Amniotic epithelial cell (primary cell): Measurements from ENCODE around the gene PUS10.
"Not testable (repeated sequence)": the region's sequence is repeated elsewhere in the genome, so short reads cannot be mapped to it uniquely, and the experiment has no call there.

Experiments used
- DNase-seq: peaks from one replicate; pipeline ENCODE4 v3.0.0-alpha.2; 2010; ENCODE audit warnings: low read depth

The PUS10 gene

GRCh38 chr2:61017556-61018317 is at the start of gene PUS10, which contains the start of gene PEX13:
PUS10 (minus strand) TSS chr2:61018255; CDS start chr2:61011890, 6,365 bp downstream.
PEX13 (plus strand) TSS chr2:61017720; CDS start chr2:61017760, 40 bp downstream.
- peak; percentile 69 for DNase-seq

DNA sequence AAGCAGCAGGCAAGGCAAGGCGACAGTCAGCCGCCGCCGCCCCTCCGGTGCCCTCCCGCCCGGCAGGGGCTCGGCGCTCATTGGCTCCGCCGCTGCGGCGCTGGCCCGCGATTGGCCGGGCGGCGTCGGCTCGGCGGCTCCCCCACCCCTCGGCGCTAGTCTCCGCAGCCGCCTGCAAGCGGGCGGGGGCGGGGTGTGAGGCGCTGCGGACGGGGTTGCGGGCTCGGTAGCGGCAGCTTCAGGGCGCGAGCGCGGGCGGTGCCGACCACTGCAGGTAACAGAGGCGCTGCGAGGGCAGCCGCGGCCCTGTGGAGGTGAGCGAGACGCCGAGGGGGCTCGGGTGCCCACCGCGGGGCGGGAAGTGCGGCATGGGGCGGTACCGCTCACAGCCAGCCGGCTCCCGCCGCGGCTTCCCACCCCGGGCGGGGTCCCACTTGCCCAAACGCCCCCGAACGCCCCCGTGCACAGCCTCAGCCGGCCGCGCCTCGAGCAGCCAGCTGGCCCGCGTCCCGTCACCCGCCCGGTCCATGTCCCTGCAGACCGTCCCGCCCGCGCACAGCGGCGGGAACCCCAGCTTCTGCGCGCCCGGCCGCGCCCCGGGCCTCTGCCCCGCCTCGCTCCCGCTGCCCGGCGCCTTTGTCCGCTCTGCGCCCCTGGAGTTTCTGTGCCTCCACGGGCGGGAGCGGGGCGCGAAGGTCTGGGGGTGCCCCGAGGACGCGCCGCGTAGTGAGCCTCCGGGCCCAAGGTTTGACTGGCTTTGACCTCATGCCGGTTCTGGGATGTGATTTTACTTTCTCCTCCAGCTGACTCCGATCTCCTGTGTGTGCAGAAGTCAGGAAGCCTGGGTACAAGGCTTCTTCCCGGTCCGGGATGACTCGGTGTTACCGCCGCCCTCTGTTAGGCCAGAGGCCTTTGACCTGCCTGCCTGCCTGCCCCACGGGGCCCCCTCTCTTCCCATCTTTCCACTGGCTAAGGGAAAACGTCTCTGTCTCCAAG is 48.0 kb upstream of the PUS10 start, which contains the start of gene SANBR:
SANBR (plus strand) TSS at position 158 of the 996 bp plus-strand sequence. CDS start 4,480 bp downstream, outside the sequence.
- peak; percentile 61 for DNase-seq

GRCh38 chr2:61059382-61059781 is 41.3 kb upstream of the PUS10 start:
- DNase-seq, result no peak

DNA sequence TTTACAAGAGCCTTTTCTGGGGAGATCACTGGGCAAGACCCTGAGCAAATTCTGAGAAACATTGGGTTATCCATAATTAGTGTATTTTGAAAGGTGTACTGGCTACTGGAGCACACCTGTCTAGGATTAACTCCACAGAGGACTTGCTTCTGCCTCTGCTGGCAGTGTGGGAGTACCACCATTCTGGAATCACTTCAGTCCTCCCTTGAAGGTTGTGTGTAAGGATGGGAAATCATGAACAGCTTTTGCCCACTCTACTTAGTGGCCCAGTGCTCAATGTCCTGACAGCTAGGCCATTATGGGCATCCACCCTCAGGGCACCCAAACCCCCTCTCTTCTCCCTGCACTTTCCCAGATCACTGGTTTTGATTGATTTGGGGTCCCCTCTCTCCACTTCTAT is 39.5 kb upstream of the PUS10 start:
- DNase-seq, result no peak

DNA sequence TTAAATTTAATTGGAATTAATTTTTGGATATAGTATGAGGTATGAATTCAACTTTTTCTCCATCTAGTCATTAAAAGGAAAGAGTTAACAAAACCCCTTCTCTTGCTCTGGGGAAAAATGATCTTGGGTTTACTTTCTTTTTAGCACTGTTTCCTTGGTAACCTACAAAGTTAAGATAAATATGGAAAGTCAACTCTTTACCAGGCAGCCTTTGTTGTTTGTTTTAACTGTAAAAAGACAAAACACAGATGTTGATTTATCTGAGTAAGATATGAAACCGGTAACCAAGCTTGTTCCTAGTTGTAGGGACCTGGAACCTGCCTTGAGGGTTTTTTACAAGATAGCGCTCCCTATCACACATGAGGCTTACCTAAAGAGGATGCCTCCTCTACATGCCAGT is 37.5 kb upstream of the PUS10 start:
- DNase-seq, result no peak

GRCh38 chr2:61045999-61046398 is 27.9 kb upstream of the PUS10 start:
- peak; percentile 55 for DNase-seq

- no peak for DNase-seq
Observed at GRCh38 chr2:61045226-61045625, 27.2 kb upstream of the PUS10 start.

GRCh38 chr2:61044636-61045035 is 26.6 kb upstream of the PUS10 start:
- no peak for DNase-seq

- no peak for DNase-seq
Observed at GRCh38 chr2:61042807-61043206, 24.8 kb upstream of the PUS10 start.

- DNase-seq, result not testable (repeated sequence)
Observed at GRCh38 chr2:61036643-61037042, 18.6 kb upstream of the PUS10 start.

DNA sequence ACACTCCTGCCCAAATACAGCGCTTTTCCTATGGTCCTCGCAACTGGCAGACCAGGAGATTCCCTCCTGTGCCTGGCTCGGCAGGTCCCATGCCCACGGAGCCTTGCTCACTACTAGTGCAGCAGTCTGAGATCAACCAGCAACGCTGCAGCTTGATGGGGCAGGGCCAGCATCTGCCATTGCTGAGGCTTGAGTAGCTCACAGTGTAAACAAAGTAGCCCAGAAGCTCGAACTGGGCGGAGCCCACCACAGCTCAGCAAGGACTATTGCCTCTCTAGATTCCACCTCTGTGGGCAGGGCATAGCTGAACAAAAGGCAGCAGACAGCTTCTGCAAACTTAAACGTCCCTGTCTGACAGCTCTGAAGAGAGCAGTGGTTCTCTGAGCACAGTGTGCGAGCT is 16.5 kb upstream of the PUS10 start:
- not testable (repeated sequence) for DNase-seq

DNA sequence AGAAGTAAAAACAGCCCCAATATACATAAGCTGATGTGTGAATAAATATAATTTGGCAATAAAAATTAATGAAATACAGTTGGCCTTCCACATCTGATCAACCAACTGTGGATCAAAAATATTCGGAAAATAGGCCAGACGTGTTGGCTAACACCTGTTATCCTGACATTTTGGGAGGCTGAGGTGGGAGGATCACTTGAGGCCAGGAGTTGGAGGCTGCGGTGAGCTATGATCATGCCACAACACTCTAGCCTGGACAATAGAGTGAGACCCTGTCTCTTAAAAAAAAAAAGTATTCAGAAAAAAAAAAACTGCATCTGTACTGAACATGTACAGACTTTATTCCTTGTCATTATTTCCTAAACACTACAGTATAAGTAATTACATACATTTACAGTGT is 11.5 kb upstream of the PUS10 start:
- DNase-seq, result no peak

GRCh38 chr2:61023670-61024069 is 5.6 kb upstream of the PUS10 start:
- DNase-seq, result no peak

- no peak for DNase-seq
Observed at GRCh38 chr2:61021228-61021660, 3.2 kb upstream of the PUS10 start.

DNA sequence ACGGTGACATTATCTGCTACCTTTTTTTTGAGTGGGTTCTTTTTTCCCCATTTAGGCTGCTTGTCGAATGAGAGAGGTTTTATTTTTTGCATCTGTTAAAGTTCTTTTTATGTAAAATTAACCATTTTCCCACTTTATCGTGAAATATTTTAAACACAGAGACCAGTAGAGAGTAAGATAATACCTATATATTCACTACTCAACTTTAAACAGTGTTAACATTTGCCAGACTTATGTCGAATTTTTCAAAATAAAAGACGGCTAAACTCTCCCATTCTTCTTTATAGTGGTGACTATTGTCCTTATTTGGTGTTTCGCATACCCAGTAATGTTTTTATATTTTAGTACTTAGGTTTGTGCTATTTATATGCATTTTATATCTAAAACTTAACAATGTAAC is 743 bp upstream of the PUS10 start:
- no peak for DNase-seq

DNA sequence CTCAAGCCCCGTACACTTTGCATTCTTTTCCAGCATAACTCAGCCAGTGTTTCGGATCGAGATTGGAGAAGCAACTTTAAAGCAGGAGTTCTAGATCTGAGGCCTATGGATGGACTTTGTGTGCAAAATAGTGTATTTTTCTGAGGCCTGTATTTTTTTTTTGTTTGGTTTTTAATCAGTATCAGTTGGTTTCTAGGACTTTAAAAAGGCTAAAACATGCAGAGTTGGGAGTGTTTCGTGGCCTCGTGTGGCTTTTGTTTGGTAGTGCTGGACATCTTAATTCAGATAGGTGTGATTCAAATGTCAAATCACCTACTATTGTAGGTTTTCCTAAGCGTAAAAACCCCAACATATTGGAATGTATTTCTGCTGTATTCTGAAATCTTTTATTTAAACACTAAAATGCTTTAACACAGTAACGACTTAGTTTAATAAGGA is 282 bp upstream of the PUS10 start:
- DNase-seq, result peak; percentile 72

DNA sequence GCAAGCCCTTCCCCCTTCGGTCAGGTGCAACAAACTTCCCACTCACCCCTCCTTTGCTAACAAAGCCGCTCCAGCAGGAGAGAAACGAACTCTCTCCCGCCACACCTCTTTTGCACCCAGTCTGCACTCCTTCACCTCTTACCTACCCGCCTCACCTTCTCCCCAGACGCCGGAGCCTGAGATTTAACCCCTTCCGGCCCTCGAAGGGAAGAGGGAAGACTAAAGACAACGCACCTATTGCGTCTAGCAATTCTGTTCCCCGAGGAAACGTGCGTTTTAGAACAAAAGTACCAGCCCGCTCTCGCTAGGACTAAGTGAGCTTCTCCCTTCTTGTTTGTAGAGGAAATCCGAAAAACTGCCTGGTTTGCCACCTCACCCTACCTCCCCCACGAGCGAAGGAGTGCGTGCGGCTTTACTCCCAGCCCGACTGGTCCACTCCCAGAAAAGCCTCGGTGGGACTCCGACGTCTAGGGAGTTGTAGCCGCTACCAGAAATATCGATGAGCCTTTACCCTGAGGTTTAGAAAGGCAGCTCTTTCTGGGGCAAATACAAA is 976 bp downstream of the PUS10 start:
- DNase-seq, result peak; percentile 77

GRCh38 chr2:61016392-61017002 is 1.6 kb downstream of the PUS10 start:
- DNase-seq, result no peak

DNA sequence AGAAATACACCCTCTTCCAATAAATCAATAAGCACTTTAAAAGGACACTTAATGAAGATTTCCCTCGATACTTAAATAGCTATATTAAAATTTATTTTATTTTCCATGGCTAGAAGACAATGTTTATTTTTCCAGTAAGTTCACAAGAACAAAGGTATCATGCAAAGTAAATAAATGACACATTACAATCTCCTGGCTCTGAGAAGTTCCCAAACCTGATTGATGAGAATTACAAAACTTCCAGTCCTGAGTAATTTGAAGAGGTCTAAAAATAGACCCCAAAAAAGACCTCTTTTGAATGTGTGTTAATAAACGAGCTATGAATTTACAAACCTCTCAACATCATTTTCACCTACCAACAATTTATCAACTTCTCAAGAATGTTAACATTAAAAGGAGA is 2.1 kb downstream of the PUS10 start:
- DNase-seq, result no peak

DNA sequence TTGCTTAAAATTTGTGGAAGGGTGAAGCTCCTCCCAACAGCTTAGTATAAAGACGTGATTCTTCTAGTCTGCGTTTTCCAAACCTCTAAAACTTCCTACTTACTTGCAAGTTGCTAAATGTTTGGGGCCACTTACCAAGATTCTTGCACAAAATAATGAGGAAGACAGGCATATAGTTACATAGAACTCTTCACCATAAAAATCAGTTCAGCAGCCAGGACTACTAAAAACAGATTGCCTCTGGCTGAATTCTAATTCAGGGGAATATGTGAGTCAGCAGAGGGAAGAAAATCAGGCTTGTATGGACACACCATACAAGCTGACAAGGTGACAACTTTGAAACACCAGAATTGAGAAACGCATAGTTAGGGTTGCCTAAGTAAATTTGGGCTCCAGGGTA is 3.3 kb downstream of the PUS10 start:
- no peak for DNase-seq

- DNase-seq, result no peak
Observed at GRCh38 chr2:61013382-61013781, 4.7 kb downstream of the PUS10 start.

- peak; percentile 81 for DNase-seq
Observed at GRCh38 chr2:61012303-61012702, 5.8 kb downstream of the PUS10 start.
